Measurements from ENCODE around the gene CCDC157.

- TF ChIP-seq CTCF (IDR thresholded peaks at IDR 0.05 in 4 of 5, conservative IDR thresholded peaks at IDR 0.05 in 1 of 5) (no peak), POLR2A (IDR thresholded peaks at IDR 0.05) (no peak)
Observed at GRCh38 chr22:30320021-30320556, 36.7 kb upstream of the CCDC157 start.

Data from gastrocnemius medialis (tissue), 4 donors.